BLaER1 (cell line): ENCODE results near the gene GUCY2C.

Experiments
- H3K27ac ChIP-seq: shearing (Covaris generic); formaldehyde crosslinking; 2 replicates; pipeline ENCODE4 v1.8.1; 2022
- H3K27me3 ChIP-seq: shearing (Covaris generic); formaldehyde crosslinking; 2 replicates; pipeline ENCODE4 v1.8.1; 2022
- H3K36me3 ChIP-seq: shearing (Covaris generic); formaldehyde crosslinking; 2 replicates; pipeline ENCODE4 v1.8.1; 2022
- H3K4me1 ChIP-seq: shearing (Covaris generic); formaldehyde crosslinking; 2 replicates; pipeline ENCODE4 v1.8.1; 2022
- H3K4me2 ChIP-seq: shearing (Covaris generic); formaldehyde crosslinking; 2 replicates; pipeline ENCODE4 v1.8.1; 2022
- H3K4me3 ChIP-seq: shearing (Covaris generic); formaldehyde crosslinking; 2 replicates; pipeline ENCODE4 v1.8.1; 2022
- H3K9ac ChIP-seq: shearing (Covaris generic); formaldehyde crosslinking; 2 replicates; pipeline ENCODE4 v1.8.1; 2022
- H3K9me3 ChIP-seq: shearing (Covaris generic); formaldehyde crosslinking; 2 replicates; pipeline ENCODE4 v1.8.1; 2022
- H4K20me1 ChIP-seq: shearing (Covaris generic); formaldehyde crosslinking; 2 replicates; pipeline ENCODE4 v1.8.1; 2022
- Cebpa-rat ChIP-seq: shearing (Covaris generic); IDR thresholded peaks from 2 replicates; pipeline ENCODE4 v1.8.1; 2022

The GUCY2C gene

DNA sequence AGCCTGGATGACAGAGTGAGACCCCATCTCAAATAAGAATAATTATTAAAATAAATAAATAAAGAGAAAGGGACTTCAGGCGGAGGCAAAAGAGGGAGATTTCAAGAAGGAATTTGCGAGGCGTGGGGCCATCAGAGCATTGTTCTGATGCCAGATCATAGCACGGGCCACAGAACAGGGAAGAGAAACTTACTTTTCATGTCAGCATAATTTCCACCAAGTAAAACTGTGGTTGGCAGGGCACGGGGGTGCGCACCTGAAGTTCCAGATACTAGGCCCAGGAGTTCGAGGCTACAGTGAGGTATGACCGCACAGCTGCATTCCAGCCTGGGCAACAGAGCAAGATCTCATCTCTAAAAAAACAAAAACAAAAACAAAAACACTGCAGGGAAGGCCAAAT lies 117.8 kb downstream of the GUCY2C start:
- H3K4me1 ChIP-seq: 0 out of 2 replicates have a peak, but pooled peaks cover 7% of the 10 kb centered on the region
- TF ChIP-seq Cebpa-rat: no peak
- no peaks in the 10 kb centered on the region for H3K36me3 ChIP-seq
- H3K27ac ChIP-seq: no peak overlapping the region
- no peak overlapping the region for H3K9ac ChIP-seq
- H3K4me3 ChIP-seq: no peak overlapping the region
- no peaks in the 10 kb centered on the region for H4K20me1 ChIP-seq
- no peaks in the 10 kb centered on the region for H3K27me3 ChIP-seq
- no peaks in the 10 kb centered on the region for H3K9me3 ChIP-seq
- H3K4me2 ChIP-seq: no peak overlapping the region

GRCh38 chr12:14577344-14577743 lies 119.1 kb downstream of the GUCY2C start:
- 0 out of 2 replicates have a peak, but pooled peaks cover 7% of the 10 kb centered on the region for H3K4me1 ChIP-seq

DNA sequence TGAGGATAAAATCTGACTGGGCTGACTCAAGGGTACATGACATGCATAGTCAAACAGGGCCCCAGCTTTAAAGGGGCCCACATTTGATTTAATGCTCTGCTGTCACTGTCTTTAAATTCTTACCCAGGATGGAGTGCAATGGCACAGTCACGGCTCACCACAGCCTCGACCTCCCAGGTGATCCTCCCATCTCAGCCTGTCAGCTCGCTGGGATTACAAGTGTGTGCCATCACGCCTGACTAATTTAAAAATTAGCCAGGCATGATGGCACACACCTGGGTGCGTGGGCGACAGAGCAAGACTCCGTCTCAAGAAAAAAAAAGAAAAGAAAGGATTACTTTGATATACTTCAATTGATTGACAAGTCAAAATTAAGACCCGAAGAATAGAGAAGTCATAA lies 119.5 kb downstream of the GUCY2C start:
- Histone ChIP-seq H3K36me3 (no peaks in the 10 kb centered on the region), H4K20me1 (no peaks in the 10 kb centered on the region), H3K4me3 (no peak overlapping the region), H3K9ac (no peak overlapping the region), H3K27ac (no peak overlapping the region), H3K27me3 (no peaks in the 10 kb centered on the region), H3K4me2 (no peak overlapping the region), H3K9me3 (no peaks in the 10 kb centered on the region), H3K4me1 (0 out of 2 replicates have a peak, but pooled peaks cover 7% of the 10 kb centered on the region)
- TF ChIP-seq Cebpa-rat: no peak

More at GRCh38 chr12:14577344-14577743, 119.1 kb downstream of the GUCY2C start:
- Histone ChIP-seq H3K27ac (no peak overlapping the region), H3K9me3 (no peaks in the 10 kb centered on the region), H3K36me3 (no peaks in the 10 kb centered on the region), H4K20me1 (no peaks in the 10 kb centered on the region), H3K4me3 (no peak overlapping the region), H3K9ac (no peak overlapping the region), H3K4me2 (no peak overlapping the region), H3K27me3 (no peaks in the 10 kb centered on the region)
- TF ChIP-seq Cebpa-rat: no peak

- Histone ChIP-seq H3K27ac (no peak overlapping the region), H3K9ac (no peak overlapping the region), H3K36me3 (no peaks in the 10 kb centered on the region), H3K4me3 (no peak overlapping the region), H3K27me3 (no peaks in the 10 kb centered on the region), H4K20me1 (no peaks in the 10 kb centered on the region), H3K4me2 (no peak overlapping the region), H3K4me1 (0 out of 2 replicates have a peak, but pooled peaks cover 7% of the 10 kb centered on the region), H3K9me3 (no peaks in the 10 kb centered on the region)
- no peak for TF ChIP-seq Cebpa-rat
These were observed 120.8 kb downstream of the GUCY2C start for GRCh38 chr12:14575585-14575984.

DNA sequence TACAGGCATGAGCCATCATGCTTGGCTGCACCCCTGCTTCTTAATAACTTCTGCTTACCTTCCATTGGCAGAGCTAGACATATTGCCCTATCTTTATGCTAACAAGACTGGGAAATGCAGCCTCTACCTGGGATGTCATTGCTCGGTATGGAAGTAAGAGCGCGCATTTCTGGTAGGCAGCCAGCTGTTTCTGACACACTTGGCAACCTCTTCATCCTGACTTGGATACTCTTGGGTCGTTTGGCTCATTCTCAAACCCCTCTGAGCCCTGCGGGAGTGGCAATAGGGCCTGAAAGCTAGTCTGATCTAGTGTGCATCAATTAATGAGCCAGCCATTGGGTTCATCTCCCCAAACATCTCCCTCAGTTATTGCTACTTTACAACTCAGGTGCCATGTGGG lies 123.3 kb downstream of the GUCY2C start:
- no peak for TF ChIP-seq Cebpa-rat
- H3K9ac ChIP-seq: no peak overlapping the region
- no peaks in the 10 kb centered on the region for H4K20me1 ChIP-seq
- no peaks in the 10 kb centered on the region for H3K36me3 ChIP-seq
- H3K4me1 ChIP-seq: 0 out of 2 replicates have a peak, but pooled peaks cover 7% of the 10 kb centered on the region
- no peak overlapping the region for H3K4me2 ChIP-seq
- H3K27me3 ChIP-seq: no peaks in the 10 kb centered on the region
- no peak overlapping the region for H3K4me3 ChIP-seq
- H3K9me3 ChIP-seq: peaks cover 8% of the 10 kb centered on the region; the same call in 1 of the 2 replicates
- H3K27ac ChIP-seq: no peak overlapping the region

GRCh38 chr12:14572401-14572800 lies 124.0 kb downstream of the GUCY2C start:
- H3K27me3 ChIP-seq: no peaks in the 10 kb centered on the region
- H4K20me1 ChIP-seq: no peaks in the 10 kb centered on the region
- H3K9me3 ChIP-seq: peaks cover 16% of the 10 kb centered on the region
- H3K36me3 ChIP-seq: no peaks in the 10 kb centered on the region
- no peak for TF ChIP-seq Cebpa-rat
- H3K4me3 ChIP-seq: no peak overlapping the region
- no peak overlapping the region for H3K9ac ChIP-seq
- H3K27ac ChIP-seq: no peak overlapping the region
- no peak overlapping the region for H3K4me2 ChIP-seq
- 0 out of 2 replicates have a peak, but pooled peaks cover 6% of the 10 kb centered on the region for H3K4me1 ChIP-seq

DNA sequence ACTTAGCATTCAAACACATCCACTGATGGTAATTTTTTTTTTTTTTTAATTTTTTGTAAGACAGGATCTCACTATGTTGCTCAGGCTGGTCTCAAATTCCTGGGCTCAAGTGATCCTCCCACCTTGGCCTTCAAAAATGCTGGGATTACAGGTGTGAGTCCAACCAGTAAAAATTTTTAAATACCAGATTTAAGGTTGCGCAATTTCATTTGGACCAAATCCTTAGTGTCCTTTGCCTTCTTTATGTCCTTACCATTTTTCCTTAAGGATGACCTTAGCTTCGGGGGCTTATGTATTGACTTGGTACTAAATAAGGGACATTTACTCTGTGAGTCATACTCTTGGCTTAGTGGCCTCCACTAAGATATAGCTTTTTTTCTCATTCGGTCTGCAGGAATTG lies 124.6 kb downstream of the GUCY2C start:
- no peak overlapping the region for H3K4me2 ChIP-seq
- no peaks in the 10 kb centered on the region for H3K4me1 ChIP-seq
- no peaks in the 10 kb centered on the region for H3K36me3 ChIP-seq
- H3K9me3 ChIP-seq: peaks cover 22% of the 10 kb centered on the region
- no peaks in the 10 kb centered on the region for H4K20me1 ChIP-seq
- H3K9ac ChIP-seq: no peak overlapping the region
- peak; percentile 77; the same call in 1 of the 2 replicates for TF ChIP-seq Cebpa-rat
- H3K27ac ChIP-seq: no peak overlapping the region
- H3K27me3 ChIP-seq: no peaks in the 10 kb centered on the region
- H3K4me3 ChIP-seq: no peak overlapping the region

DNA sequence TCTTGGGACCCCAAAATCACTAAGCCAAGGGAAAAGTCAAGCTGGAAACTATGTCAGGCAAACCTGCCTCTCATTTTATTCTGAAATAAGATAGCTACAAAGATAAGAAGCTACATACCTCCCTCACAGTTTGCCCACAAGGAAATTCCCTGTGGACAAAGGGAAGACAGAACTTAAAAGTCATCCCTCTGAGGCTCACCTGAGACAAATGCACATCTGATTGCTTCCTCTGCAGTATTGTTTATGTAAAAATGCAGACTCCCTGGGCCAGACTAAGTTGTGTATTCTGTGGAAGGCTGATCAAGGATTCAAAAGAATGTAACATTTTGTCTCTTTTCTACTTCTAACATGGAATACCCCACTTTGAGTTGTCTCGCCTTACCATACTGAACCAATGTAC lies 126.2 kb downstream of the GUCY2C start:
- Histone ChIP-seq H3K27me3 (no peaks in the 10 kb centered on the region), H4K20me1 (no peaks in the 10 kb centered on the region), H3K36me3 (no peaks in the 10 kb centered on the region)

DNA sequence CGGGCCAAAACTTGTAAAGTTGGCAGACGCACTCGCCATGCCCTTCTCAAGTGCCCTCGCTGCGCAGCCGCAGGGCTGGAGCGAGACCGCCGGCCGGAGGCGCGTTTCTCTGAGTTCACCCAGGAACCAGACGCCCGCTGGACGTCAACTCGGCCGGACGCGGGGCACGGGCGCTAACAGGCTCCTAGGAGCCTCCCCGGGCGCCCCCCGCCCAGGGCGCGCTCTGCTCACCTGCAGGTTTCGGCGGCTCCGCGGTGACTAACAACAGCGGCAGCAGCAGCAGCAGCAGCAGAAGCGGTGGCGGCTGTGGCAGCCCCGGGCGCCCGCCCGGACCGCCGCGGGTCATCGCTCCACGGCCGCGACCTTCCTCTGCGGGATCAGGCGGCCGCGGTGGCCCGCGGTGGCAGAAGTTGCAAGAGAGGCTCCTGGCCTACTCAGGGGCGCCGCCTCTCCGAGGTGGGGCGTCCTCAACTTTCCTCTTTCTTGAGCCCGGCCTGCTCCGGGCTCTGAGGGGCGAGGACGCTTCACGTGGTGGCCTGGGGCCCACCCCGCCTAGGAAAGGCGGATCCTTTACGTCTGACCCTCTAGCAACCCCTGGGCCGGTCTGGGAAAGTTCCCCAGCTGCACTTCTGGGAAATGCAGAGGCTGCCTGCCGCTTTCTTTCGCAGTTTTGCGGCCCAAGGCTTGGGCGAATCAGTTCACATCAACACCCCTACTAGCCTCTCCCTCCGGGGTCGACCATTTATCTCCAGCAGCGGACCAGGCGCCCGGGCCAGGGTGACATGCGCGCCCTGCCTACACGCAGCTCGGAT lies 128.8 kb downstream of the GUCY2C start, which contains the start of gene PLBD1:
PLBD1 (minus strand) TSS at position 533 of the 812 bp plus-strand sequence; CDS start at position 346, 187 bp downstream.
- H3K4me2 ChIP-seq: no peak within 1 kb of the TSS
- TF ChIP-seq Cebpa-rat: no peak
- no peaks in the 10 kb centered on the region for H4K20me1 ChIP-seq
- no peaks in the 10 kb centered on the region for H3K4me1 ChIP-seq
- H3K9me3 ChIP-seq: peaks cover 23% of the 10 kb centered on the region
- H3K27me3 ChIP-seq: no peaks in the 10 kb centered on the region
- no peaks in the 10 kb centered on the region for H3K36me3 ChIP-seq
- H3K27ac ChIP-seq: no peak within 1 kb of the TSS
- H3K4me3 ChIP-seq: no peak within 1 kb of the TSS
- H3K9ac ChIP-seq: no peak within 1 kb of the TSS

More for the DNA sequence above, 126.2 kb downstream of the GUCY2C start:
- Histone ChIP-seq H3K27ac (no peak overlapping the region), H3K9me3 (peaks cover 23% of the 10 kb centered on the region), H3K4me3 (no peak overlapping the region), H3K9ac (no peak overlapping the region), H3K4me1 (no peaks in the 10 kb centered on the region), H3K4me2 (no peak overlapping the region)
- TF ChIP-seq Cebpa-rat: no peak

DNA sequence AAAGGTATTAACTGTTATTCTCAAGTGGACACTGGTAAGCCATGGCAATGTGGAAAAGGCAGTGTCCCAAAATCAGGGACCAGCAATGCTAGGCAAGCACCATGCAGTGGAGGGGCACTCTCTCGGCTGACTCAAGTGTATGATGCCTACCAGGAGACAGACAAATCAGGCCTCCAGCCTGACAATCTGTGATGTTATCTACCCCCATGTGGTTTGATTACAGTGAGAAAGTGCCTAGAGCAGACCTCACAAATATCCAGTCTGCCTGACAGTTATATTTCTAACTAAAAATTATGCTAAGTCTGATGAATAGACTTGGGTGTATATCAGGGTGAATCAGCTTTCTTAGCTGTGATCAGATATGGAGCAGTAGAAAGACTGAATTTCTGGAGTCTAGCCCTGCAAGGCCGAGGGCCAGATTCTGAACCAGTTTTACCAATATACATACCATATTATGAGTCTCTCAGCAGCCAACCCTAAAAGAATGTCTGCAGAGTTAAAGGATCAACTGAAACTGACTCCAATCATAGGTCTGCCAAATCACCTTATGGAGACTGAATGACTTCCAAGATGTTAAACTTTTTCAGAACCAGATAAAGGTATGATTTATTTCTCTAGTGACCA lies 132.0 kb downstream of the GUCY2C start:
- no peak overlapping the region for H3K4me3 ChIP-seq
- H3K4me1 ChIP-seq: no peaks in the 10 kb centered on the region
- no peaks in the 10 kb centered on the region for H3K36me3 ChIP-seq
- TF ChIP-seq Cebpa-rat: no peak
- H3K27ac ChIP-seq: no peak overlapping the region
- no peaks in the 10 kb centered on the region for H4K20me1 ChIP-seq
- H3K9me3 ChIP-seq: peaks cover 23% of the 10 kb centered on the region
- no peak overlapping the region for H3K4me2 ChIP-seq
- H3K27me3 ChIP-seq: no peaks in the 10 kb centered on the region
- no peak overlapping the region for H3K9ac ChIP-seq
